K562 (cell line): ENCODE measurements around the gene COL9A2. TPM values are rescaled to one million over a fixed set of nuclear protein-coding genes. Genes with fewer than 3 reads are reported as not detected.

ENCODE experiments used
- BCOR ChIP-seq: fragments of 450-650 bp; IDR thresholded peaks from 2 replicates; pipeline ENCODE4 v1.6.1; 2016
- CBFB ChIP-seq: sonication (generic); formaldehyde crosslinking; IDR thresholded peaks from 2 replicates; pipeline ENCODE4 v1.4.0; 2020; ENCODE audit warnings: mild to moderate bottlenecking, missing genetic modification reagents
- CREBBP ChIP-seq: IDR thresholded peaks from one replicate; pipeline ENCODE4 v1.6.1; 2012; ENCODE audit warnings: low read depth, mild to moderate bottlenecking, control low read depth, inconsistent platforms, low read length
- E2F6 ChIP-seq, 2 experiments: IDR thresholded peaks; 2 replicates each; pipeline ENCODE4 v1.6.1; 2011; ENCODE audit warnings: borderline replicate concordance in 1 of 2, control low read depth in 1 of 2, low read depth in 1 of 2, low read length in 1 of 2, mild to moderate bottlenecking in 1 of 2, mixed read lengths in 1 of 2, moderate library complexity in 1 of 2; ENCODE audit not compliant: insufficient read depth in 1 of 2, insufficient read length in 1 of 2, poor library complexity in 1 of 2, severe bottlenecking in 1 of 2; ENCODE audit errors: extremely low read depth in 1 of 2
- E2F8 ChIP-seq: fragments of 450-650 bp; IDR thresholded peaks from 2 replicates; pipeline ENCODE4 v1.7.1; 2018; ENCODE audit warnings: mild to moderate bottlenecking, low read depth; ENCODE audit not compliant: partially characterized antibody
- ETS2 ChIP-seq: IDR thresholded peaks from 2 replicates; pipeline ENCODE4 v1.6.1; 2016; ENCODE audit warnings: borderline replicate concordance, missing genetic modification characterization, mild to moderate bottlenecking, moderate library complexity, missing compliant biosample characterization; ENCODE audit not compliant: poor library complexity, severe bottlenecking
- JUN ChIP-seq, 2 experiments: sonication (generic) in 1 of 2; formaldehyde crosslinking in 1 of 2; IDR thresholded peaks; 2 replicates each; pipeline versions ENCODE4 v1.6.1 to v1.8.0; 2012 to 2022; ENCODE audit warnings: borderline replicate concordance in 2 of 2, mild to moderate bottlenecking in 2 of 2, improper control_type of control experiment in 1 of 2, low read depth in 1 of 2, low read length in 1 of 2, missing genetic modification reagents in 1 of 2
- MAFK ChIP-seq: IDR thresholded peaks from 2 replicates; pipeline ENCODE4 v1.6.1; 2011; ENCODE audit warnings: low read length, improper control_type of control experiment
- MBD2 ChIP-seq: sonication (generic); IDR thresholded peaks from 2 replicates; pipeline ENCODE4 v1.6.1; 2016; ENCODE audit warnings: low read depth, borderline replicate concordance
- NONO ChIP-seq, 2 experiments: fragments of 200-400 bp in 1 of 2; fragments of 450-650 bp in 1 of 2; formaldehyde crosslinking in 1 of 2; IDR thresholded peaks; 2 replicates each; pipeline ENCODE4 v1.6.1; 2017; ENCODE audit warnings: low read depth in 2 of 2, mild to moderate bottlenecking in 2 of 2, moderate library complexity in 2 of 2, low read length in 1 of 2
- NRF1 ChIP-seq, 2 experiments: fragments of 450-650 bp; IDR thresholded peaks in 1 of 2; conservative IDR thresholded peaks in 1 of 2; 2 replicates each; pipeline ENCODE4 v1.6.1; 2014; ENCODE audit warnings: mild to moderate bottlenecking in 2 of 2
- RNF2 ChIP-seq: sonication (generic); IDR thresholded peaks from 2 replicates; pipeline ENCODE4 v1.6.1; 2016
- SNAPC5 ChIP-seq: fragments of 250-450 bp; sonication (Bioruptor Pico); IDR thresholded peaks from 2 replicates; pipeline ENCODE4 v1.8.0; 2021; ENCODE audit warnings: moderate library complexity, mild to moderate bottlenecking, inconsistent platforms
- XRCC3 ChIP-seq: fragments of 450-650 bp; IDR thresholded peaks from 2 replicates; pipeline ENCODE4 v1.6.1; 2017; ENCODE audit warnings: mild to moderate bottlenecking, moderate library complexity
- ZBTB7A ChIP-seq: IDR thresholded peaks from 2 replicates; pipeline ENCODE4 v1.6.1; 2011; ENCODE audit warnings: low read depth, mild to moderate bottlenecking, low read length, moderate library complexity, borderline replicate concordance; ENCODE audit not compliant: control insufficient read depth
- ZKSCAN1 ChIP-seq: fragments of 150-350 bp; IDR thresholded peaks from 2 replicates; pipeline ENCODE4 v1.6.1; 2016; ENCODE audit warnings: low read depth, low read length
- ZKSCAN8 ChIP-seq: fragments of 200-800 bp; sonication (Bioruptor generic); IDR thresholded peaks from 2 replicates; pipeline ENCODE4 v1.6.1; 2016; ENCODE audit warnings: missing genetic modification characterization, missing compliant biosample characterization
- polyA plus RNA-seq, 8 experiments: library from polyadenylated mRNA; depleted of rRNA in 4 of 8; stranded (reverse) in 5 of 8; unstranded in 3 of 8; fragments of >200 nt; fragmentation: Nextera tagmentation in 2 of 8; fragmentation: Illumina TruSeq in 1 of 8; extraction: Ambion mirVana in 2 of 8; extraction: Trizol in 1 of 8; gene quantifications; 2 replicates each; pipeline versions ENCODE4 v1.2.1 to v1.2.3, GENCODE V29; 2011 to 2014; ENCODE audit warnings: inconsistent platforms in 1 of 8, missing spikeins in 1 of 8
- total RNA-seq, 7 experiments: library from RNA; depleted of rRNA in 6 of 7; stranded (reverse); fragments of >200 nt in 6 of 7; fragmentation: Illumina TruSeq in 2 of 7; extraction: Trizol in 2 of 7; gene quantifications; 2 replicates each; pipeline versions ENCODE4 v1.2.1 to v1.2.3, GENCODE V29; 2011 to 2021; ENCODE audit warnings: low replicate concordance in 1 of 7
- TF ChIP-seq, protein P1 (sequence below): sonication (generic); formaldehyde crosslinking; IDR thresholded peaks from 2 replicates; pipeline ENCODE4 v1.8.1; 2023; ENCODE audit warnings: mild to moderate bottlenecking, missing genetic modification reagents

Gene COL9A2
- total and polyA plus RNA-seq, 9 of the 15 experiments (the other 6 are each of a cell fraction or from before 2014, with no cell fraction given): 0.03 to 2.2 (median 0.31) TPM

DNA sequence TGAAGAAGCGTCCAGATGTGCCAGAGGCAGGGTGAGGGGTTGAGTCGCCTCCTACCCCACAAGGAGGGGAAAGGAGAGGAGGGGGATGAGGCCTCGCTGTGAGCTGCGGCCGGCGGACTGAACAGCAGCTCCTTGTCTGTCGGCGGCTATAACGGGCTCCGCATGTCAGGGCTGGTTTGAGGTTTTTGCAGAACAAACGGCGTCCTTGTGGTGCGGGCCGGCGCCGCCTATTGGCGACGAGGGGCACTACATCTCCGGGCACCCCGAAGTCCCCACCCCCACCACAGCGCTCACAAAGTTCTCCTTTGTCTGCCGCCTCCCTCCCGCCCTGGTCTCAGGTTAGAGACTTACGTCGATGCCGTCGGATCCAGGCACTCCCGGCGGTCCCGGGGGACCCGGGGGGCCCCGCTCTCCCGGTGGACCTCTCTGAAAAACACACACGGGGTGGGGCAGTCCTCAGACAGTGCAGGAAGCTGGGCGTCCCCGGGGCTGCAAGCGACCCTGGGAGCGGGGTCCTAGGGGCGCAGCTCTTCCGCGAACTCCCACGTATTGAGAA, 1.8 kb downstream of the COL9A2 start (continued):
- TF ChIP-seq JUN (IDR thresholded peaks at IDR 0.05; ENCODE audit: borderline replicate concordance, low read depth, low read length): no peak
- TF ChIP-seq JUN (CRISPR knock-in tag; IDR thresholded peaks at IDR 0.05; ENCODE audit: borderline replicate concordance): no peak
- TF ChIP-seq MBD2: peak; percentile 31; the same call in 1 of the 2 replicates
- no peak for TF ChIP-seq ZKSCAN8
- TF ChIP-seq NONO (IDR thresholded peaks at IDR 0.05; ENCODE audit: low read depth in 2 of 2, low read length in 1 of 2): 0 out of 4 replicates have a peak, but pooled peaks of 1 of the 2 experiments have one; percentile 67
- TF ChIP-seq E2F8: peak; percentile 25
- TF ChIP-seq ZKSCAN1: peak; percentile 56; the same call in 1 of the 2 replicates
- TF ChIP-seq ZBTB7A: 0 out of 2 replicates have a peak, but pooled peaks have one; percentile 38
- peak; percentile 41 to 53; a peak in 2 of 4 replicates for TF ChIP-seq NRF1 (conservative IDR thresholded peaks at IDR 0.05 in 1 of 2, IDR thresholded peaks at IDR 0.05 in 1 of 2)
- no peak for TF ChIP-seq XRCC3
- TF ChIP-seq SNAPC5 (CRISPR knock-in tag): no peak
- 0 out of 2 replicates have a peak, but pooled peaks have one; percentile 20 for TF ChIP-seq BCOR
- TF ChIP-seq ETS2 (tag): no peak
- peak; percentile 85 to 93 for TF ChIP-seq E2F6 (IDR thresholded peaks at IDR 0.05; ENCODE audit: borderline replicate concordance in 1 of 2, extremely low read depth in 1 of 2, insufficient read depth in 1 of 2, insufficient read length in 1 of 2, low read depth in 1 of 2, low read length in 1 of 2, poor library complexity in 1 of 2, severe bottlenecking in 1 of 2)
- TF ChIP-seq MAFK: no peak
- TF ChIP-seq, protein P1, sequence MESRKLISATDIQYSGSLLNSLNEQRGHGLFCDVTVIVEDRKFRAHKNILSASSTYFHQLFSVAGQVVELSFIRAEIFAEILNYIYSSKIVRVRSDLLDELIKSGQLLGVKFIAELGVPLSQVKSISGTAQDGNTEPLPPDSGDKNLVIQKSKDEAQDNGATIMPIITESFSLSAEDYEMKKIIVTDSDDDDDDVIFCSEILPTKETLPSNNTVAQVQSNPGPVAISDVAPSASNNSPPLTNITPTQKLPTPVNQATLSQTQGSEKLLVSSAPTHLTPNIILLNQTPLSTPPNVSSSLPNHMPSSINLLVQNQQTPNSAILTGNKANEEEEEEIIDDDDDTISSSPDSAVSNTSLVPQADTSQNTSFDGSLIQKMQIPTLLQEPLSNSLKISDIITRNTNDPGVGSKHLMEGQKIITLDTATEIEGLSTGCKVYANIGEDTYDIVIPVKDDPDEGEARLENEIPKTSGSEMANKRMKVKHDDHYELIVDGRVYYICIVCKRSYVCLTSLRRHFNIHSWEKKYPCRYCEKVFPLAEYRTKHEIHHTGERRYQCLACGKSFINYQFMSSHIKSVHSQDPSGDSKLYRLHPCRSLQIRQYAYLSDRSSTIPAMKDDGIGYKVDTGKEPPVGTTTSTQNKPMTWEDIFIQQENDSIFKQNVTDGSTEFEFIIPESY (CRISPR knock-in tag): peak; percentile 28; the same call in 1 of the 2 replicates
- TF ChIP-seq RNF2: 0 out of 2 replicates have a peak, but pooled peaks have one; percentile 64
- peak; percentile 82; the same call in 1 of the 2 replicates for TF ChIP-seq CBFB (CRISPR knock-in tag)
- no peak for TF ChIP-seq CREBBP
